Measurements from ENCODE around the gene NPAT. TPM values are rescaled to one million over a fixed set of nuclear protein-coding genes. Genes with fewer than 3 reads are reported as not detected.

Gene NPAT
- total RNA-seq, 1 experiment from 2014 or later: 27.9 TPM

- Histone ChIP-seq H3K27ac (ENCODE audit: low read depth, low read length, poor library complexity, severe bottlenecking) (no peak overlapping the region), H3K36me3 (ENCODE audit: insufficient read depth, low read length, poor library complexity, severe bottlenecking) (peaks cover 50% of the 10 kb centered on the region), H3K9me3 (ENCODE audit: low read depth, low read length, poor library complexity, severe bottlenecking) (peaks cover 3% of the 10 kb centered on the region), H3K4me3 (ENCODE audit: low read depth, low read length, poor library complexity, severe bottlenecking) (no peak overlapping the region), H3K4me1 (ENCODE audit: insufficient read depth, low read length, poor library complexity, severe bottlenecking) (no peaks in the 10 kb centered on the region), H3K27me3 (replicated peaks; ENCODE audit: insufficient read depth, low read depth, low read length, poor library complexity) (no peaks in the 10 kb centered on the region)
- ChIA-PET POLR2A (ENCODE audit: low non-redundant PET) (no interaction called here), CTCF (no interaction called here)
- no peak for DNase-seq (ENCODE audit: low spot score)
- intact Hi-C loops (cut with micrococcal nuclease; ENCODE audit: unreplicated experiment): no loop called here
- no peak for TF ChIP-seq CTCF (conservative IDR thresholded peaks at IDR 0.05; ENCODE audit: low read depth, low read length)
- TF ChIP-seq EZH2 (IDR thresholded peaks at IDR 0.05; ENCODE audit: borderline replicate concordance, low read depth, low read length, poor library complexity, severe bottlenecking): no peak
- BruUV-seq (replicated peaks): no TSS peak
These were observed 12.0 kb downstream of the NPAT start for GRCh38 chr11:108210441-108210840.

- H3K9me3 ChIP-seq (ENCODE audit: low read depth, low read length, poor library complexity, severe bottlenecking): peaks cover 8% of the 10 kb centered on the region
- ChIA-PET CTCF (no interaction called here), POLR2A (ENCODE audit: low non-redundant PET) (no interaction called here)
- intact Hi-C loops (cut with micrococcal nuclease; ENCODE audit: unreplicated experiment): no loop called here
- peaks cover 67% of the 10 kb centered on the region for H3K36me3 ChIP-seq (ENCODE audit: insufficient read depth, low read length, poor library complexity, severe bottlenecking)
- H3K4me3 ChIP-seq (ENCODE audit: low read depth, low read length, poor library complexity, severe bottlenecking): no peak overlapping the region
- H3K27ac ChIP-seq (ENCODE audit: low read depth, low read length, poor library complexity, severe bottlenecking): no peak overlapping the region
- BruUV-seq (replicated peaks): no TSS peak
- H3K27me3 ChIP-seq (replicated peaks; ENCODE audit: insufficient read depth, low read depth, low read length, poor library complexity): no peaks in the 10 kb centered on the region
- no peak for DNase-seq (ENCODE audit: low spot score)
- TF ChIP-seq CTCF (conservative IDR thresholded peaks at IDR 0.05; ENCODE audit: low read depth, low read length) (no peak), EZH2 (IDR thresholded peaks at IDR 0.05; ENCODE audit: borderline replicate concordance, low read depth, low read length, poor library complexity, severe bottlenecking) (no peak)
- H3K4me1 ChIP-seq (ENCODE audit: insufficient read depth, low read length, poor library complexity, severe bottlenecking): no peaks in the 10 kb centered on the region
These were observed 14.8 kb downstream of the NPAT start for GRCh38 chr11:108207683-108208060.

GRCh38 chr11:108206969-108207682 is 15.3 kb downstream of the NPAT start:
- H3K27ac ChIP-seq (ENCODE audit: low read depth, low read length, poor library complexity, severe bottlenecking): no peak overlapping the region
- intact Hi-C loops (cut with micrococcal nuclease; ENCODE audit: unreplicated experiment): no loop called here
- BruUV-seq (replicated peaks): no TSS peak
- peaks cover 8% of the 10 kb centered on the region for H3K9me3 ChIP-seq (ENCODE audit: low read depth, low read length, poor library complexity, severe bottlenecking)
- no peak for TF ChIP-seq EZH2 (IDR thresholded peaks at IDR 0.05; ENCODE audit: borderline replicate concordance, low read depth, low read length, poor library complexity, severe bottlenecking)
- TF ChIP-seq CTCF (conservative IDR thresholded peaks at IDR 0.05; ENCODE audit: low read depth, low read length): no peak
- CTCF ChIA-PET: no interaction called here
- DNase-seq (ENCODE audit: low spot score): no peak
- peaks cover 66% of the 10 kb centered on the region for H3K36me3 ChIP-seq (ENCODE audit: insufficient read depth, low read length, poor library complexity, severe bottlenecking)
- POLR2A ChIA-PET (ENCODE audit: low non-redundant PET): interaction anchor here (0.5 kb wide), 1 partner anchor 22 kb away, joined by 3 read pairs; no protein-coding TSS in a partner anchor
- no peaks in the 10 kb centered on the region for H3K27me3 ChIP-seq (replicated peaks; ENCODE audit: insufficient read depth, low read depth, low read length, poor library complexity)
- no peak overlapping the region for H3K4me3 ChIP-seq (ENCODE audit: low read depth, low read length, poor library complexity, severe bottlenecking)
- H3K4me1 ChIP-seq (ENCODE audit: insufficient read depth, low read length, poor library complexity, severe bottlenecking): no peaks in the 10 kb centered on the region

Data from A673 (cell line).